HepG2 (cell line): ENCODE data around the gene CDC42SE2. TPM values are rescaled to one million over a fixed set of nuclear protein-coding genes. Genes with fewer than 3 reads are reported as not detected.

ENCODE experiments used
- ESRRA ChIP-seq: sonication (generic); formaldehyde crosslinking; IDR thresholded peaks from 2 replicates; pipeline ENCODE4 v1.5.1; 2020; ENCODE audit warnings: mild to moderate bottlenecking, low read depth, missing genetic modification reagents
- FOXP1 ChIP-seq, 2 experiments: fragments of 450-650 bp in 1 of 2; IDR thresholded peaks; 2 replicates each; pipeline ENCODE4 v1.6.1; 2017 to 2018; ENCODE audit warnings: antibody characterized with exemption in 1 of 2
- GABPA ChIP-seq, 2 experiments: IDR thresholded peaks; 2 replicates each; pipeline ENCODE4 v1.6.1; 2011 to 2016; ENCODE audit warnings: low read depth in 2 of 2, low read length in 1 of 2, missing biosample characterization in 1 of 2, missing genetic modification characterization in 1 of 2
- KIAA2018 ChIP-seq: sonication (generic); formaldehyde crosslinking; IDR thresholded peaks from 2 replicates; pipeline ENCODE4 v1.5.0; 2020; ENCODE audit warnings: mild to moderate bottlenecking, missing genetic modification reagents, borderline replicate concordance
- NRL ChIP-seq: sonication (generic); formaldehyde crosslinking; IDR thresholded peaks from 2 replicates; pipeline ENCODE4 v1.5.0; 2020; ENCODE audit warnings: missing genetic modification reagents, mild to moderate bottlenecking, moderate library complexity, borderline replicate concordance
- PHF21A ChIP-seq: sonication (generic); formaldehyde crosslinking; IDR thresholded peaks from 2 replicates; pipeline ENCODE4 v1.5.0; 2020; ENCODE audit warnings: mild to moderate bottlenecking, missing genetic modification reagents
- TSC22D2 ChIP-seq: sonication (generic); formaldehyde crosslinking; IDR thresholded peaks from 2 replicates; pipeline ENCODE4 v1.5.1; 2020; ENCODE audit warnings: missing genetic modification reagents, mild to moderate bottlenecking, borderline replicate concordance
- ZNF10 ChIP-seq: sonication (generic); formaldehyde crosslinking; IDR thresholded peaks from 2 replicates; pipeline ENCODE4 v1.4.0; 2020; ENCODE audit warnings: mild to moderate bottlenecking, low read depth, missing genetic modification reagents, borderline replicate concordance
- ZNF20 ChIP-seq: sonication (generic); formaldehyde crosslinking; IDR thresholded peaks from 2 replicates; pipeline ENCODE4 v1.4.0; 2020; ENCODE audit warnings: mild to moderate bottlenecking, moderate library complexity, missing genetic modification reagents
- ZNF766 ChIP-seq: sonication (generic); formaldehyde crosslinking; IDR thresholded peaks from 2 replicates; pipeline ENCODE4 v1.5.0; 2020; ENCODE audit warnings: missing genetic modification reagents, borderline replicate concordance
- ZNF891 ChIP-seq: sonication (generic); formaldehyde crosslinking; IDR thresholded peaks from 2 replicates; pipeline ENCODE4 v1.5.0; 2020; ENCODE audit warnings: mild to moderate bottlenecking, missing genetic modification reagents
- polyA plus RNA-seq, 8 experiments: library from polyadenylated mRNA; depleted of rRNA in 3 of 8; stranded (reverse) in 7 of 8; unstranded in 1 of 8; fragments of >200 nt; fragmentation: Illumina TruSeq in 4 of 8; extraction: Trizol in 4 of 8; gene quantifications; 2 replicates each; pipeline versions ENCODE4 v1.2.1 to v1.2.3, GENCODE V29; 2011 to 2016; ENCODE audit warnings: low read depth in 4 of 8, missing spikeins in 1 of 8, mixed read lengths in 1 of 8; ENCODE audit not compliant: insufficient read depth in 1 of 8
- total RNA-seq, 5 experiments: library from RNA; depleted of rRNA; stranded (reverse); fragments of >200 nt; fragmentation: Illumina TruSeq; extraction: Trizol; gene quantifications; 2 replicates each; pipeline ENCODE4 v1.2.3, GENCODE V29; 2016; ENCODE audit warnings: low read depth in 1 of 5

Gene CDC42SE2
- total and polyA plus RNA-seq, 2 of the 13 experiments (the other 11 are each of a cell fraction or from before 2014, with no cell fraction given): 19.6 to 25.0 TPM

- no peak for TF ChIP-seq KIAA2018
- no peak for TF ChIP-seq ESRRA
- no peak for TF ChIP-seq ZNF766 (CRISPR knock-in tag)
- TF ChIP-seq ZNF891 (CRISPR knock-in tag): no peak
- TF ChIP-seq PHF21A (CRISPR knock-in tag): no peak
- TF ChIP-seq TSC22D2 (CRISPR knock-in tag): no peak
- no peak for TF ChIP-seq FOXP1 (IDR thresholded peaks at IDR 0.05)
- no peak for TF ChIP-seq FOXP1 (CRISPR knock-in tag; IDR thresholded peaks at IDR 0.05)
- no peak for TF ChIP-seq NRL (CRISPR knock-in tag)
- TF ChIP-seq ZNF10 (CRISPR knock-in tag): no peak
- TF ChIP-seq GABPA (IDR thresholded peaks at IDR 0.05; ENCODE audit: low read depth, low read length): no peak
- no peak for TF ChIP-seq GABPA (CRISPR knock-in tag; IDR thresholded peaks at IDR 0.05; ENCODE audit: low read depth)
- TF ChIP-seq ZNF20 (CRISPR knock-in tag): no peak
Observed at GRCh38 chr5:131288328-131288727, 24.5 kb downstream of the CDC42SE2 start (continued).
